K562 (cell line): Measurements from ENCODE around the gene DPEP1. TPM values are rescaled to one million over a fixed set of nuclear protein-coding genes. Genes with fewer than 3 reads are reported as not detected.
A peak's percentile ranks its signal among the peaks of the same experiment; 100 is the strongest.

Experiments used
- ARID2 ChIP-seq: fragments of 450-650 bp; IDR thresholded peaks from 2 replicates; pipeline ENCODE4 v1.6.1; 2017; ENCODE audit warnings: antibody characterized with exemption, mild to moderate bottlenecking
- BCLAF1 ChIP-seq, 2 experiments: fragments of 450-650 bp in 1 of 2; IDR thresholded peaks; 2 replicates each; pipeline ENCODE4 v1.6.1; 2011 to 2017; ENCODE audit warnings: low read depth in 2 of 2, antibody characterized with exemption in 1 of 2, borderline replicate concordance in 1 of 2, low read length in 1 of 2, mild to moderate bottlenecking in 1 of 2, mixed read lengths in 1 of 2; ENCODE audit not compliant: control insufficient read depth in 1 of 2
- CGGBP1 ChIP-seq: fragments of 250-450 bp; sonication (Bioruptor Pico); IDR thresholded peaks from 2 replicates; pipeline ENCODE4 v1.9.0; 2021; ENCODE audit warnings: mild to moderate bottlenecking
- ERF ChIP-seq: fragments of 450-650 bp; formaldehyde crosslinking; IDR thresholded peaks from 2 replicates; pipeline ENCODE4 v1.4.0; 2020; ENCODE audit warnings: mild to moderate bottlenecking, mixed read lengths
- ETV6 ChIP-seq, 3 experiments: fragments of 150-350 bp in 1 of 3; sonication (generic) in 1 of 3; formaldehyde crosslinking in 1 of 3; IDR thresholded peaks; 2 replicates each; pipeline versions ENCODE4 v1.6.1 to v1.8.0; 2014 to 2022; ENCODE audit warnings: borderline replicate concordance in 2 of 3, low read depth in 2 of 3, antibody characterized with exemption in 1 of 3, low read length in 1 of 3, mild to moderate bottlenecking in 1 of 3, missing genetic modification reagents in 1 of 3
- MLLT1 ChIP-seq, 2 experiments: fragments of 450-650 bp; IDR thresholded peaks; 2 replicates each; pipeline ENCODE4 v1.6.1; 2016
- NELFE ChIP-seq: IDR thresholded peaks from 2 replicates; pipeline ENCODE4 v1.6.1; 2011; ENCODE audit warnings: mild to moderate bottlenecking; ENCODE audit not compliant: insufficient read depth, insufficient read length
- PHB2 ChIP-seq: fragments of 450-650 bp; IDR thresholded peaks from 2 replicates; pipeline ENCODE4 v1.6.1; 2017; ENCODE audit warnings: low read depth
- POLR2H ChIP-seq: IDR thresholded peaks from 2 replicates; pipeline ENCODE4 v1.6.1; 2016; ENCODE audit warnings: missing genetic modification characterization, low read depth, mild to moderate bottlenecking, control low read depth, missing compliant biosample characterization, moderate library complexity
- SAP30 ChIP-seq: fragments of 200-600 bp; sonication (generic); IDR thresholded peaks from 2 replicates; pipeline ENCODE4 v1.6.1; 2012; ENCODE audit warnings: borderline replicate concordance, low read depth, mild to moderate bottlenecking, moderate library complexity, low read length, control low read depth, inconsistent platforms; ENCODE audit not compliant: insufficient read depth, poor library complexity, severe bottlenecking
- SFPQ ChIP-seq: fragments of 200-400 bp; formaldehyde crosslinking; IDR thresholded peaks from 2 replicates; pipeline ENCODE4 v1.6.1; 2017; ENCODE audit warnings: mild to moderate bottlenecking, low read depth, low read length, moderate library complexity
- ZKSCAN8 ChIP-seq: fragments of 200-800 bp; sonication (Bioruptor generic); IDR thresholded peaks from 2 replicates; pipeline ENCODE4 v1.6.1; 2016; ENCODE audit warnings: missing genetic modification characterization, missing compliant biosample characterization
- ZNF217 ChIP-seq: sonication (generic); formaldehyde crosslinking; IDR thresholded peaks from 2 replicates; pipeline ENCODE4 v1.8.0; 2022; ENCODE audit warnings: mild to moderate bottlenecking, missing genetic modification reagents
- ZNF239 ChIP-seq: fragments of 250-450 bp; sonication (Bioruptor Pico); IDR thresholded peaks from 2 replicates; pipeline ENCODE4 v1.4.0; 2020; ENCODE audit warnings: mild to moderate bottlenecking
- ZNF551 ChIP-seq: fragments of 250-450 bp; sonication (Bioruptor Pico); IDR thresholded peaks from 2 replicates; pipeline ENCODE4 v1.5.0; 2021; ENCODE audit warnings: mild to moderate bottlenecking, moderate library complexity
- polyA plus RNA-seq, 8 experiments: library from polyadenylated mRNA; depleted of rRNA in 4 of 8; stranded (reverse) in 5 of 8; unstranded in 3 of 8; fragments of >200 nt; fragmentation: Nextera tagmentation in 2 of 8; fragmentation: Illumina TruSeq in 1 of 8; extraction: Ambion mirVana in 2 of 8; extraction: Trizol in 1 of 8; gene quantifications; 2 replicates each; pipeline versions ENCODE4 v1.2.1 to v1.2.3, GENCODE V29; 2011 to 2014; ENCODE audit warnings: inconsistent platforms in 1 of 8, missing spikeins in 1 of 8
- total RNA-seq, 7 experiments: library from RNA; depleted of rRNA in 6 of 7; stranded (reverse); fragments of >200 nt in 6 of 7; fragmentation: Illumina TruSeq in 2 of 7; extraction: Trizol in 2 of 7; gene quantifications; 2 replicates each; pipeline versions ENCODE4 v1.2.1 to v1.2.3, GENCODE V29; 2011 to 2021; ENCODE audit warnings: low replicate concordance in 1 of 7

DPEP1 gene
- total and polyA plus RNA-seq, 9 of the 15 experiments (the other 6 are each of a cell fraction or from before 2014, with no cell fraction given), result 0.14 to 0.31 (median 0.20) TPM; not detected in 6

DNA sequence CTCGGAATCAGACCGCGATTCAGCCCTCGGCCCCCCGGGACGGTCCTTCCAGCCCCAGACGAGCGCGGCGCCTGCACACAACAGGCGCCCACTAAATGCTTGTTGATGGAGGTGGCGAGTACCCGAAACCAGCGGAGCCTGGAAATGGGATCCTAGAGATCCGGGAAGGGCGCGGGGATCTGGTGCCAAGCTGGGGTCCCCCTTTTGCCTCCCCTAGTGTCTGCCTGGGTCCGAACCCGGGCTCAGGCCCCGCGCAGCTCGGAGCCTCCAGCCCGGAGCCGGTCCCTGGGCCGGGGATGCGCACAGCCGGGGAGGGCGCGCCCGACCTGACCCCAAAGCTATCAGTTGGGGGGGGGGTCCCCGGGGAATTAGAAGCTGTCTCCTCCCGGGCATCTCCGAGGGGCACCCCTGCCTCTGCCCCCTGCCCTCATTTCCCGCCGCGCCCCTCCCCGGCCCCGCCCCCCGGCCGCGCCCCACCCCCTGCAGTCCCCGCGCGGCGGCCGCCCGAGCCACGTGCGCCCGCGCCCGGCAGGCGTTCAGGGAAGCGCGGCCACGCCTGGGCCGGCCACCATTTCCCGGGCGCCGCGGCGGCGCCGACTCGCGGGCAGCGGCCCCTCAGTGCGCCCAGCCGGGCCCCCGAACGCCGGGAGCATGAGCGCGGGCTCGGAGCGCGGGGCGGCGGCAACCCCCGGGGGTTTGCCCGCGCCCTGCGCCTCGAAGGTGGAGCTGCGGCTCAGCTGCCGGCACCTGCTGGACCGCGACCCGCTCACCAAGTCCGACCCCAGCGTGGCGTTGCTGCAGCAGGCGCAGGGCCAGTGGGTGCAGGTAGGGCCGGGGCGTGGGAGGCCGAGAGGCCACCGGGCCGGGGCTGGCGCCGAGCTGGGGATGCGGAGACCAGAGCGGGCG, 37.9 kb upstream of the DPEP1 start, which contains the start of gene CPNE7 (continued):
- no peak for TF ChIP-seq BCLAF1 (IDR thresholded peaks at IDR 0.05; ENCODE audit: borderline replicate concordance in 1 of 2, control insufficient read depth in 1 of 2, low read depth in 2 of 2, low read length in 1 of 2)
- no peak for TF ChIP-seq ZNF217 (CRISPR knock-in tag)
- no peak for TF ChIP-seq CGGBP1 (CRISPR knock-in tag)
- no peak for TF ChIP-seq SFPQ
- TF ChIP-seq ARID2, result no peak
- no peak for TF ChIP-seq ERF (CRISPR knock-in tag)
- no peak for TF ChIP-seq PHB2
- TF ChIP-seq ZNF239 (CRISPR knock-in tag), result no peak
- no peak for TF ChIP-seq POLR2H
- TF ChIP-seq SAP30, result peak; percentile 54
- peak; percentile 99 for TF ChIP-seq ZKSCAN8 (CRISPR knock-in tag)
- no peak for TF ChIP-seq MLLT1 (IDR thresholded peaks at IDR 0.05)
- no peak for TF ChIP-seq ZNF551 (CRISPR knock-in tag)
- no peak for TF ChIP-seq NELFE
- no peak for TF ChIP-seq ETV6 (IDR thresholded peaks at IDR 0.05; ENCODE audit: borderline replicate concordance in 1 of 2, low read depth in 2 of 2, low read length in 1 of 2)
- TF ChIP-seq ETV6 (CRISPR knock-in tag; IDR thresholded peaks at IDR 0.05; ENCODE audit: borderline replicate concordance), result no peak
